GM12864 (cell line): ENCODE measurements around the gene RAD51D.

Experiments
- DNase-seq: peaks from one replicate; pipeline ENCODE4 v3.0.0-alpha.2; 2011; ENCODE audit warnings: low read depth
- H3K4me3 ChIP-seq: 2 replicates; pipeline ENCODE4 v1.5.1; 2011; ENCODE audit warnings: mild to moderate bottlenecking, low read depth, low read length, control low read depth
- CTCF ChIP-seq: IDR thresholded peaks from 2 replicates; pipeline ENCODE4 v1.5.1; 2011; ENCODE audit warnings: low read depth, mild to moderate bottlenecking, moderate library complexity, low read length, control low read depth, inconsistent platforms; ENCODE audit errors: missing control alignments

The RAD51D gene

GRCh38 chr17:35149941-35150340 is 30.3 kb upstream of the RAD51D start:
- no peak for DNase-seq
- H3K4me3 ChIP-seq = no peak overlapping the region
- TF ChIP-seq CTCF = no peak

- no peak overlapping the region for H3K4me3 ChIP-seq
- no peak for TF ChIP-seq CTCF
- DNase-seq = no peak
Observed at GRCh38 chr17:35148144-35148543, 28.5 kb upstream of the RAD51D start.

- no peak for DNase-seq
- TF ChIP-seq CTCF = no peak
- no peak within 1 kb of the TSS for H3K4me3 ChIP-seq
Observed at GRCh38 chr17:35147375-35147905, 27.8 kb upstream of the RAD51D start, which contains the start of gene UNC45B. Gene UNC45B (plus strand): TSS chr17:35147817. CDS start chr17:35148264, 447 bp downstream.

GRCh38 chr17:35146214-35146833 is 26.7 kb upstream of the RAD51D start:
- TF ChIP-seq CTCF = no peak
- H3K4me3 ChIP-seq = no peak overlapping the region
- DNase-seq = no peak

- TF ChIP-seq CTCF = no peak
- H3K4me3 ChIP-seq = no peak overlapping the region
- no peak for DNase-seq
Observed at GRCh38 chr17:35144840-35145239, 25.2 kb upstream of the RAD51D start.

- H3K4me3 ChIP-seq = no peak overlapping the region; the same call in 1 of the 2 replicates
- no peak for DNase-seq
- TF ChIP-seq CTCF = no peak
Observed at GRCh38 chr17:35142467-35142796, 22.8 kb upstream of the RAD51D start.
